COLO668 (cell line): Measurements from ENCODE around the gene LST1.
A peak's percentile ranks its signal among the peaks of the same experiment; 100 is the strongest.
"Not testable (repeated sequence)": the region's sequence is repeated elsewhere in the genome, so short reads cannot be mapped to it uniquely, and the experiment has no call there.

Experiments
- DNase-seq: peaks from one replicate; lab custom pipeline; 2025; ENCODE audit not compliant: unreplicated experiment; lab: John Stamatoyannopoulos, UW

Gene LST1

DNA sequence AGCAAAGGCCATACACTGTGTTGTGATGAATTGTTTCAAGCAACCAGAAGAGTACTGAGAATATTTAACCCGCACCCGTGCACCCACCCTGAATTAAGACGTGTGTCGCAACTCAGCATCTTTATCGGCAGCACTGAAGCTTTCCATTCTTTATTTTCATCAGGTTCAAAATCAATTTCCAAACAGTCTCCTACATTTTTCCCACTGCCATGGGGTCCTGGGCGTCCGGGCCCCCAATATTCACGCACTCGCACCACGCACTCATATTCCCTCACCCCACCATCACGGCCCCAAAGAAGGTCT, 5.7 kb upstream of the LST1 start:
- DNase-seq: no peak

DNA sequence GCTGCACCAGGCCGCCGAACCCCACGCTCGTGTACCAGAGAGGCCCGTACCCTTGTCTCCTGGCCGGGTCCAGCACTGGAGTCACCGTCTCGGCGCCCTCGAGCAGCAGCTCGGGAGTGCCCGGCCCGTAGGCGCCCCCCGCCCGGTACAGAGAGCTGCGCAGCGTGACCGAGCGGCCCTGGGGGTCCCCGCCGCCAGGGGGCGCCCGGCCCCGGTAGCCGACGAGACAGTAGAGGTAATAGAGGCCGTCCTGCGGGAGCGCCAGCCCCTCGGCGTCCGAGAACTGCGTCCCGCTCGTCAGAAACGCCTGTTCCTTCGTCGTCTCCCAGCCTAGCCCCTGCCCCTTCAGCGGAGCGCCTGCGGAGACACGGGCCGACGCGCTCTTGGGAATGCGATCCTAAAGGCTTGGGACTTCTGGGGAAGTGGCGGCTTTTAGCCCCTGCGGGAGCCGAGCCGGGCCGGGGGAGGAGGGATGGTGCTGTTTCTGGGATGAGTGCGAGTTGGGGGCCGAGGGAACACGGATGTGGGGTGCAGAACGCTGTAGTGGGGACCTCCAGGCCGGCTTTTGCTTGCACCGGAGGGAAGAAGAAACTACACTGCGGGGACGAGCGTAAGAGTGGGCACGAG, 5.2 kb upstream of the LST1 start:
- DNase-seq: peak; percentile 58

DNA sequence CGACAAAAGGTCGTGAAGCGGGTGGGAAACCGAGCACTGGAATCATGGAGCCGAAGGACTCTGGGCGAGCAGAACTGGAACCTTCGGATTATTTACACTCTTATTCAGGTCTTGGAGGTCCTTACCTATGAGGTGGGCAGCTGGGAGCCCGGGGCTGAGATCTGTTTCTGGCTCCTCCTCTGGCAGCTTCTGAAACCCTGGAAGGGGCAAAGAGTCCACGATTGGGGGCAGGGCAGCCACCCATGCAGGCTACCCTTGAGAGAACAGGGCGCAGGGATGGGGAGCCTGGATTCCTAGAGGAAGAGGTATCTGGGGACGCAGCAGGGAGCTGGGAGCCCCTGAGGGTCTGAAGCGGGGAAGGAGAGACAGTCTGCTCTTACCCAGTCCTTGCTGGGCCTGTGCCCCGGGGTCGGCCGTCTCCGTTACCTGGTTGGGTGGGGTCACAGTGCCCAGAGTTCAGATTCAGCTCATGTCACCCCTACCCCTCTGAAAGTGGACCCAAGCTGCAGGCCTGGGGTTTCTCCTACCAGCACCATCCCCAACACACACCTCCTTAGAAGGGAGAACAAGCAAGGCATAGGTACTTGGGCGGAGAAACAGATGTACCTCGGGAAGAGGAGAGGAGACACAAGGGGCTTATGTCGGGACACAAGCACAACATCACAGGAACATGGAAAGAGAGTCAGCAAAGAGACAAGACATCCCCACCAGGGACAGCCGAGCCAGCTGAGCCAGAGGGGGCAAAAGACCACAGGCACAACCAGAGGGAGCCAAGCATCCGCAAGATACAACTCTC, 4.4 kb upstream of the LST1 start:
- no peak for DNase-seq

DNA sequence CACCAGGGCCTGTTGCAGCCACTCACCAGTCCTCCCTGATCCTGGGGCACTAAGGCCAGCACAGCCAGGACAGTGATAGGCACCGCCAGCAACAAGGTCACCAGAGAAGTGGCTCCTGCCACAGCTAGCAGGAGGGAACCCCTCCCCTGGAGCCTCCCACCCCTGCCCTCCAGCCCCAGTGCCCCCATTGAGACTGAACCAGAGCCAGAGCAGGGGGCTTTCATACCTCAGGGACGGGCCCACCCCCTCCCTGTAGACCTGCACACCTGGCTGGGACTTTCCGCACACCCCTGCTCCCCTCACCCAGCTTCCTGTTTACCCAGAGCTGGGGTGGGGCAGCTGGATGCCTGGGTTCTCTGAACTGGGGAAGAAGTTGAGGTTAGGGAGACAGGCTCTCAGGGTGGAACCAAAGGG, 3.8 kb upstream of the LST1 start, which contains the start of gene LTB:
LTB (minus strand) TSS at position 195 of the 414 bp plus-strand sequence; CDS start at position 188, 7 bp downstream.
- no peak for DNase-seq

DNA sequence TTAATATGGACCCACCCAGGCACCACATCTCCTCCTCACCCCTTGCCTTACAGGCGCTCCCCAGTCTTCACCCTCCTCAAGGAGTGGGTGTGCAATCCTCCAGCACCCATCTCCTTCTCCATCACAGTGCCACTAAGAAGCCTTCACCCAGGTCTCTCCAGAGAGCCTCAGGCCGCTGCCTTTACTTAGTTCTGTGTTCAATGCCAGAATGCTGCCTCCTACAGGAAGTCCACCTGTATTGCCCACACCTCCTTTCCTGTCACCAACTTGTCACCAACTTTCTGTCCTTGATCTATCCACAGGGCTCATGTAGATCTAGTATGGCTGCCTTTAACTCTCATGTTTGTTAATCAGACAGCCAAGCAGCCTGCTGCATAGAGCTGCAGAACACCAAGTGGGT, 586 bp upstream of the LST1 start:
- DNase-seq: no peak

DNA sequence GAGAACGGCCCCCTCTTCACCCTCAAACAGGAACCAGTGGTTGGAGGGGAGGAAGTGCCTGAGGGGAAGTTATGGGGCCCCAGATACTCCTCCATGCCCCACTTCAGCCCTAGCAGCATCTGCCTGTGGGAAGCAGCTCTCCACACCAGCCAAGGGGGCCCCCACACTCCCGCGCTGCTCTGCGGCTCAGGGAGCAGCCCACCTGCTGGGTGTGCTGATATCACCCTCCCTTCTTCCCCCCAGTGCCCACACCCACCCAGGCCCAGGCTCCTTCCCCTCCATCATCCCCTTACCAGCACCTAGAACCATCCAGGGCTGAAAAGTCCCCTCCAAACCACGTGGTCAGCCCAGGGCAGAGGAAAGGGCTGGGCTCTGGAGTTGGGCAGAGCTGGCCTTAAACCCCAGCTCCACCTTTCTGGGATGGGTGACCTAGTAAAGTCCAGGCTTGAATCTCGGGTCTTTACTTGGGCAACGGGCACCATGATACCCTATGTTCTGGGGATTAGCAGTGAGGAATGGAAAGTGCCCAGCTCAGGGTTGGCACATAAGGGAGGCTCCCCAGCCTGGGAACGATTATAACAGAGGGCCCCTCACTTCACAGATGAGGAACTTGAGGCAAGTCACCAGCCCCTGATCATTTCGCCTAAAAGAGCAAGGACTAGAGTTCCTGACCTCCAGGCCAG, 663 bp downstream of the LST1 start:
- DNase-seq: no peak

DNA sequence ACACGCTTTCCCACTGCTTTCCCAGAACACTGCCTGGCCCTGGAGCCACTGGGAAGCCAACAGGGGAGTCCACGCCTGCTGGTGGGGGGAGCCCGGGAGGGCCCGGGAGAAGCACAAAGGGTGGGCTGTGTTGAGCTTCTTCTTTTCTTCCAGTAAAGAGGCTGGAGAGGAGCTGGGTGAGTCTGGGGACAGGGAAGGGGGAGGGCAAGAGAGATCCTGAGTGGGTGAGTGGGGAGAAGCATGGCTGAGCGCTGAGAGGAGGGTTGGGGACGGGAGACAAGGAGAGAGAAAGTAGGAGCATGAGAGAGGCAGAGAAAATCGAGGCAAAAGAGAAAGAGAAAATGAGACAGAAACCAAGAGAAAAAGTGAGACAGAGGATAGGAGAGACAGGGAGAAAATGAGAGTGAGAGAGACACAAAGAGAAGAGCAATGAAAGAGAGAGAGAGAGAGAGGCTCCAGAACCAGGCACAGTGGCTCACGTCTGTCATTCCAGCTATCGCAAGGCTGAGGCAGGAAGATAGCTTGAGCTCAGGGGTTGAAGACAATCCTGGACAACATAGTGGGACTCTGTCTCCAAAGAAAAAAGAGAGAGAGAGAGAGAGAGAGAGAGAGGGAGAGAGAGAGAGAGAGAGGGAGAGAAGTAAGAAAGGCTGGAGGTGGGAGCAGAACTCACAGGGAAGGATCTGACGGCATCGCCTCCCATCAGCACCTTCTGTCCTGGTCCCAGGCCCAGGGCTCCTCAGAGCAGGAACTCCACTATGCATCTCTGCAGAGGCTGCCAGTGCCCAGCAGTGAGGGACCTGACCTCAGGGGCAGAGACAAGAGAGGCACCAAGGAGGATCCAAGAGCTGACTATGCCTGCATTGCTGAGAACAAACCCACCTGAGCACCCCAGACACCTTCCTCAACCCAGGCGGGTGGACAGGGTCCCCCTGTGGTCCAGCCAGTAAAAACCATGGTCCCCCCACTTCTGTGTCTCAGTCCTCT, 2.0 kb downstream of the LST1 start:
- no peak for DNase-seq

DNA sequence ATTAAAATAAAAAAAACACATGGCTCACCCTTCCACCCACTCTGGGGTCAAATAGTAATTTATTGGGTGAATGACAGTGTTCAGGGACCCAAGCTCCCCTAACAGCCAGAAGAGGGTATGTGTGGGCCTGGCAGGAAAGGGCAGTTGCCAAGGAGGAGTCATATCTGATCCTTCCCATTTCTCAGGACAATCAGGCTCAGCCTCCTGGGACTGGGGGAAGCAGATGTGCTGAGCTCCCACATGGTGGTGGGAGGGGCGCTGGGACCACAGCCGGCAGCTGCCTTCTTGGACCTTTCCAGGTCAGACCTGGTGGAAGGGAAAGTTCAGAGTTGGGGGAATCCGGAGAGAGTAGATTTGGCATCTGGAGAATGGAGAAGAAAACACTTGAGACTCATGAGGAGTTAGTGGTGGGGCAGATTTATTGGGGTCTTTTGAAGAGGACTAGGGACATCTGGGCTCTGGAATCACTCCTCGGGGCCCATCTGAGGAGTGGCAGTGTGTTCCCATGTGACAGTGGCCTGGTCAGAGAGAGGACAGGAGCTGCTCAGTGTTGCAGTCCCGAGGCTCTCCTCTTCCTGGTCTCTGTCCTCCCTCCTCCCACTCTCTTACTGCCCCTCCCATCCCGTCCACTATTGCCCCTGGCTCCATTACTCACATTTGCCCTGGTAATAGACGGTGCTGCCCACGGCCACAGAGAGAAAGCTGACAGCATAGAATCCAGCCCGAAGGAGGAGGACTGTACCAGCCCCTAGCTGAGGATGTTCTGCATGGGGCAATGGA, 3.0 kb downstream of the LST1 start:
- no peak for DNase-seq

DNA sequence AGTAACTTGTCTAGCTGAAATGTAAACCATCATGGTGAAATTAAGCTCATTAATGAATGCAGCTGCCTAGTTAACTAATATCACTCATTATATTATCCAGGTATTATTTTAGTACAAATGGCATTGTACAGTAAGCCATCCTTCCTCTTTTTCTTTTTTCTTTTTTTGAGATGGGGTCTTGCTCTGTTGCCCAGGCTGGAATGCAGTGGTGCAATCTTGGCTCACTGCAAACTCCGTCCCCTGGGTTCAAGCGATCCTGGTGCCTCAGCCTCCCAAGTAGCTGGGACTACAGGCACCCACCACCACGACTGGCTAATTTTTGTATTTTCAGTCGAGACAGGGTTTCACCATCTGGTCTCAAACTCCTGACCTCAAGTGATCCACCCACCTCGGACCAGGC, 4.6 kb downstream of the LST1 start:
- DNase-seq: not testable (repeated sequence)

DNA sequence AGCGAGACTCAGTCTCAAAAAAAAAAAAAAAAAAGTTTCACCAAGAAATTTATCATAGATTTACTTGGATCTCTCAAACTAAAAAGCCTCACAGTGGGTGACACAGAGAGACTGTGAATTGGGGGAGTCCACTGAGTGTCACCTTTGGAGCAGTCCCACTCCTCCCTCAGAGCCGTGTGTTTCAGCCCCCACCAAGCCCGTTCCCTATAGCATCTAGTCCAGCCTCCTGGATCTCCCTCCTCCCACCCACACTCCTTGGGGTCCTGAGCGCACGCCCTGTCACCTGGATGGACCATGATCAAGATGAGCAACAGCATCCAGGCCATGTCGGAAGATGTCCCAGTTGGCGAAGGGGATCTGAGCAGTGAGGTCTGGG, 6.3 kb downstream of the LST1 start:
- DNase-seq: no peak

DNA sequence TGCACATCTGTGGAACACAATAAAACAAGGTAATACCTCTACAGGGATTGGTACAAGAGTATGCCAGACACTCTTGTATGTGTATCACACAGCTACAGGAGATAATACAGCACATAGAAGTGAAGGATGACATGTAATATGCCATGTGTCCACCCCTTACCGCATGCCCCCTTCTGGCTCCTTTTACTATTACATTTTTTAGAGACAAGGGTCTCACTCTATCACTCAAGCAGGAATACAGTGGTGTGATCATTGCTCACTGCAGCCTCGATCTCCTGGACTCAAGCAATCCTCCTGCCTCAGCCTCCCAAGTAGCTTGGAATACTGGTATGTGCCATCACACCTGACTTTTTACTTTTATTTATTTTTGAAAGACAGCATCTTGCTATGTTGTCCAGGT, 10.9 kb downstream of the LST1 start:
- peak; percentile 2 for DNase-seq

DNA sequence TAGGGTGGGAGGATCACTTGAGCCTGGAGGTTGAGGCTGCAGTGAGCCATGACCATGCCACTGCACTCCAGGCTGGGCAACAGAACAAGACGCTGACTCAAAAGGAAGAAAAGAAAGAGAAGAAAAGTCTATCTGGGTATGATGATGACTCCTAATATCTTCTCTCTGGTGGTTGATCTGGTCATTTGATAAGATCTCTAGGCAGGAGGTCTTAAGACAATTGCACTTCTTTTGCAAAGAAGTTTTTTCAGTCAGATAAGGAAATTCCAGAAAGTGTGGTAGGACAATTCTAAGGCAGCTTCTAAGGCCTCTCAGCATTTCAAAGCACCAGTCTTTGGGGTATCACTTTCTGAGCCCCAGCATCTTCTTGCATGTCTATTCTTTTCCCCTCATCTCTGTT, 21.2 kb downstream of the LST1 start:
- DNase-seq: no peak

DNA sequence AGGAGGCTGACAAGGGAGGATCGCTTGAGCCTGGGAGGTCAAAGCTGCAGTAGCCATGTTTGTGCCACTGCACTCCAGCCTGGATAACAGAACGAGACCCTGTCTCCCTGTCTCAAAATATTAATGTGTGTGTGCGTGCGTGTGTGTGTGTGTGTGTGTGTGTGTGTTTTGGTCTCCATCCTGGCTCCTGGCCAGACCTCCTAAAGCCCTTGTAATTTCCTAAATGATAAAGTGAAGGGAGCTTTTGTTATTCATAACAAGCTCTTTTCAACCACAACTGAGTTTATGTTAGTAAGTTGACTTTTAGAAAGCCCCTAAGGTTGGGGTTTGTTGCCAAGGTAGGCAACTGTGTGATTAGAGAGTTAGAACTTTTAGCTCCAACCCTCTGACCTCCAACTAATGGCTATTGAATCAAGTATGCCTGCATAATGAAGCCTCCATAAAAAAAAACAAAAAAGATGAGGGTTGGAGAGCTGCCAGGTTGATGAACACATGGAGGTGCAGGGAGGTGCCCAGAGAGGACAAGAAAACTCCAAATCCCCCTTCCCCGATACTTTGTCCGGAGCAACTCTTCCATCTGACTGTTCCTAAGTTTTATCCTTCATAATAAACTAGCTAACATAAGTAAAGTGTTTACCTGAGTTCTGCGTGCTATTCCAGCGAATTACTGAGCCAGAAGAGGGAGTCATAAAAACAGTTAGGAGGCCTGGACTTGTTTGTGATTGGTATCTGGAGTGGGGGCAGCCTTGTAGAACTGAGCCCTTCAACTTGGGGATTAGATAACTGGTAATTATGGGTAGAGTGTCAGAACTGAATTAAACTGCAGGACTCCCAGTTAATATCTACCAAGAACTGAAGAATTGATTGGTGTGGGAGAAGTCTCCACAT, 23.7 kb downstream of the LST1 start:
- peak; percentile 9 for DNase-seq

DNA sequence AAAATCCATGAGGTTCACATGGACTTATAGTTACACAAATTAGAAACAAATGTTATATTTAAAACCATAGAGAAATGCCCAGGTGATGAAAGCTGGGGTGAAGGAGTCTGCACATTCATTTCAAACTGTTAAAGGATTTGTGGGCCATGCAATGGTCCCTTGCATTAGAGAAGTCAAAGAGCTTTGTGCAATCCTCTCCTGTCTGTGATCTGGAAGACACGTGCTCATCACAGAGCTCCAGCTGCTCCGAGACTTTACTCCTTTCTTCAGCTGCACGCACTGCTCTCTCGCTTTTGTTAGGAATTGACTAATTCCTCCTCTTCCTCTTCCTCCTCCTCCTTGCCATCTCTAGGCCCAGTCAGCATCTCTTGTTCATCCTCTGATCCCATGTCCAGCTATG, 24.9 kb downstream of the LST1 start:
- no peak for DNase-seq

DNA sequence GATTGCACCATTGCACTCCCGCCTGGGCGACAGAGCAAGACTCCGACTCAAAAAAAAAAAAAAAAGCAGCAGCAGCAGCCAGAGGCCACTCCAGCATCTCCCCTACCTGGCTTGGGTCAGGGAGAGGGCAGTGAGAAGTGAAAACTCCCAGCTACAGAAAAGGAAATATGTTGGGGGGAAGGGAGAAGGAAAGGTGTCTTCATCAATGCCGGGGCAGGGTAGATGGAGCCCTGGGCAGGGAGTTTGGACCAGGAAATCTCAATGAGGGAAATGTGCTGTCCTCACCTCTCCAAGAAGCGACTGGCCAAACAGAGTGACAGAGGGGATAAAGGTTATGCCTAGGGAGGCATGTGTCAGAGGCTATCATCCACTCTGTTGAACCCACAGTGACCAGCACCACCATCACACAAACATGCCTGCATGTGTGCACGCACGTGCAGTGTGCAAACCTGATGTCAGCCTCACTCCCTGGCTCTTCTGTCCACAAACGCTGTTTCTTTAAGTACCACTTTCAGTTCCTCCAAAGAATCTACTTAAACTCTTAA, 28.1 kb downstream of the LST1 start:
- DNase-seq: no peak

DNA sequence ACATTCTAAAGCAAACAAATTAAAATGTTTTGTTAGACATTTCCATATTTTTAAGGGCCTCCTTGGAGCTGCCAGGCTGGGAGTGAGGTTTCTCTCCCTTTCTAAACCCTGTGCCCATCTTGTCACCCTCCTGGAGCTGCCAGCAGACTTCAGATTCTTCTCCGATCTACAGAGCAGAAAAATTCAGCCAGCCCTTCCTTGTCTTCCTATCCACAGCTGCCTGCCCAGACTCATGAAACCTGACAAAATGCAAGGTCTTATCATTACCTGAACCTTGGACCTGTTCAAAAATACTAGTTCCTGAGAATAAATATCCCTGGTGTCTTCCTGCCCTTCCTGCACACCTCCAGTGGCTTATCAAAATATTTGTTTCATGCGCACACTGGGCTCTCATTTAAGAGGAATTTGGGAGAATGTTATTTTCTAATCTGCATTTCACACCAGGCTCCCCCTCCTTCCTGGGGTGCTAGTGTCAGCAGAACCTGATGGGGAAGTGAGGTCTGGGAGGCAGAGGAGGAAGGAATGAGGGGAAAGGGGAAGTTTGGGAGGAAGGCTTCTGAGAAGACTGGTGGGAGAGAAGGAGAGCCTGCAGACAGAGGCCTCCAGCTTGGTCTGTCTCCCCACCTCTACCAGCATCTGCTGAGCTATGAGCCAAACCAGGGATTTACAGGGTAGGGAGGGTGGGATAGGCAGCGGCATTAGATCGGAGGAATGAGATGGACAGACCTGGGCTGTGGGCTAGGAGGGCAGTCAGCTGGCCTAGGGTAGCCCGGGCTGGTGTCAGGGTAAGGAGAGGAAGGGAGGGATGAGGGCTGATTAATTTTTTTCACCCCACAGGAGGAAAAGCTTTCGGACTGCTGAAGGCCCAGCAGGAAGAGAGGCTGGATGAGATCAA, 28.9 kb downstream of the LST1 start, which contains the start of gene AIF1:
AIF1 (plus strand) TSS at position 551 of the 895 bp plus-strand sequence; CDS start at position 647, 96 bp downstream.
- DNase-seq: no peak

DNA sequence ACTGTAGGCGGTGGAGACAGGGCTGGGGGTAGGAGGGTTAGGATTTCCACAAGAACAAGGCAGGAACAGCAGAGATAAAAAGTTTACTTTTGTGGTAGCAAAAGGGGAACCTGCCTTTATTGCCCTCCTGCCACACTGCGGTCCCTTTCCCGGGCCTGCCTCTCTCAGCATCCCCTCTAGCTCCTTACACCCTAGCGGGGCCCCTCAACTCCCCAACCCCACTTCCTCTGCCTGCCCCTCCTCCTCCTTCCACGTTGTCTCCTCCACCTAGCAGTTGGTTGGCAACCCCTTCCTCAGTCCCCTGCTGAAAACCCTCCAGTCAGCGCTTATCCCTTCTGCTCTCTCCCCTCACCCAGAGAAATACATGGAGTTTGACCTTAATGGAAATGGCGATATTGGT, 29.7 kb downstream of the LST1 start:
- DNase-seq: no peak

DNA sequence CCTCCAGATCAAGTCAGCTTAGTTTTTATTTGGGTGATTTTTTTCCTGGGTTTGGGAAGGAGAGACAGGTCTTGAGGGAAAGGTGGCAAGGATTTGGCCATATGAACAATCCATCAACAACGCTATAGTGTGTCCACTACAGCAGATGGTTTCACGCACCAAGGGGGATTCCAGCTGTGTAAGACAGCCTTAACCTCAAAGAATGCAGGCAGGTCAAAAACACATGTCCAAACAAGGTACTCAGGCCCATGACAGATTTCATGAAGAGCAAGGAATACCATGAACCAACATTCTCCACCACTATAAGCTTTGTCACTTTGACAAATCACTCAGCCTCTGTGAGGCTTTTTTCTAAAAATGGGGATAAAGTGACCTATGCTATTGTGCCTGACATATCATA, 30.9 kb downstream of the LST1 start:
- DNase-seq: no peak
